GM10847 (cell line): ENCODE measurements around the gene TP53BP1.

Source experiments
- POLR2A ChIP-seq: IDR thresholded peaks from 2 replicates; pipeline ENCODE4 v1.6.1; 2011; ENCODE audit not compliant: insufficient read length; ENCODE audit errors: extremely low read depth

The TP53BP1 gene

GRCh38 chr15:43483297-43484128 lies 9.4 kb downstream of the TP53BP1 start:
- no peak for TF ChIP-seq POLR2A

DNA sequence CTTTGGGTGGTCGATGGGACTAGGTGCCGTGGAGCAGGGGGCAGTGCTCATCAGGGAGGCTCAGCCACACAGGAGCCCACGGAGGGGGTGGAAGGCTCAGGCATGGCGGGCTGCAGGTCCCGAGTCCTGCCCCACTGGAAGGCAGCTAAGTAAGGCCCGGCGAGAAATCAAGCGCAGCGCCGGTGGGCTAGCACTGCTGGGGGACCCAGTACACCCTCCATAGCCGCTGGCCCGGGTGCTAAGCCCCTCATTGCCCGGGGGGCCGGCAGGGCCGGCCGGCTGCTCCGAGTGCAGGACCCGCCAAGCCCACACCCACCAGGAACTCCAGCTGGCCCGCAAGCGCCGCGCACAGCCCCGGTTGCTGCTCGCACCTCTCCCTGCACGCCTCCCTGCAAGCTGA lies 19.1 kb downstream of the TP53BP1 start:
- TF ChIP-seq POLR2A = no peak

GRCh38 chr15:43471975-43472374 lies 21.0 kb downstream of the TP53BP1 start:
- no peak for TF ChIP-seq POLR2A

- no peak for TF ChIP-seq POLR2A
These were observed 23.1 kb downstream of the TP53BP1 start for GRCh38 chr15:43469867-43470266.

DNA sequence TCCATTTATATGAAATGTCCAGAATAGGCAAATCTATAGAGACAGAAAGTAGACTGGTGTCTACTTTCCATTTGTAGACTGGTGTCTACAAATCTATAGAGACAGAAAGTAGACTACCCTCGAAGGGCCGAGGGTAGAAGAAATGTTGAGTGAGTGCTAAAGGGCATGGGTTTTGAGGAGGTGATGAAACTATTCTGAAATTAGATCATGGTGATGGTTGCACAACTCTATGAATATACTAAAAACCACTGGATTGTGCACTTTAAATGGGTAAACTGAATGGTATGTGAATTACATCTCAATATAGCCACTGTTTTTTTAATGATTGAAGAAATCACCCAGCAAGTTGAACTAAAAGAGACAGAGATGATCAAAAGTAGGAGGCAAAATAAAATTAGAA lies 27.9 kb downstream of the TP53BP1 start:
- no peak for TF ChIP-seq POLR2A

GRCh38 chr15:43463998-43464397 lies 29.0 kb downstream of the TP53BP1 start:
- TF ChIP-seq POLR2A = no peak

GRCh38 chr15:43463507-43463906 lies 29.4 kb downstream of the TP53BP1 start:
- no peak for TF ChIP-seq POLR2A

DNA sequence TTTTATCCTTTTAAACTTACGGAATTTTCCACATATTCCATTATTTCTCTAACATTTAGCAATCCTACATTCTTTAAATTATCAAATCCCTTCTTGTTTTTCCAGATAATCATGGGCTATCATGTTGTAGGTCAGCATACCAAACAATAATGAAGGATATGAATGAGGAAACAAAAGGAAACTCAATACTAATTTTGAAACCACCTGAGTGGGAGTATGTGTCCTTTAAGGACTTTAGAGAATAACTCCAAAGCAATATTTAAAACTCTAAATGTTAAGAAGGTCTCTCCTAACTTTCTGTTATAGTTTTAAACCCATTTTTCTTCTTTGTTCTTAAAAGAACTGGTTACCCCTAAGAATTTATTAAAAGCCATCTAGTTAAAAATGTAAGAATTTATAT lies 43.0 kb downstream of the TP53BP1 start:
- TF ChIP-seq POLR2A = no peak

GRCh38 chr15:43446344-43446743 lies 46.6 kb downstream of the TP53BP1 start:
- no peak for TF ChIP-seq POLR2A

DNA sequence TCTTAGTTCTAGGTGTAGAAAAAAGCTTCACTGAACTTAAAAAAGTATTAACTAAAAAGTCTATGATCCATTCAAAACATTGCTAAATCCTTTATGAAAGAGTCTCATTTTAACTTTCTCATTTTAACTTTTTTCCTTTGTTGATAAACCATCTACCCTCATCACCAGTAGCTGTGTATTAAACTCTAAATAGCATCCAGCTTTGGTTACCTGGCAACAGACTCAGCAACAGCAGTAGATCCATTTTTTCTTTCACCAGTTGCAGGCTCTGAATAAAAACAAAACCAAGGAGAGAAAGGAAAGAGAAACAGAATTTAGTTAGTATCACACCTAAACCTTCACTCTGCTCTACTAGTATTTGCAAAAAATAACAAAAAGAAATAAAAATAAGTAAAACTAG lies 51.6 kb downstream of the TP53BP1 start:
- TF ChIP-seq POLR2A = no peak

GRCh38 chr15:43440721-43441281 lies 52.2 kb downstream of the TP53BP1 start:
- TF ChIP-seq POLR2A = no peak

- no peak for TF ChIP-seq POLR2A
These were observed 53.7 kb downstream of the TP53BP1 start for GRCh38 chr15:43439268-43439667.

GRCh38 chr15:43436395-43436794 lies 56.6 kb downstream of the TP53BP1 start:
- no peak for TF ChIP-seq POLR2A

DNA sequence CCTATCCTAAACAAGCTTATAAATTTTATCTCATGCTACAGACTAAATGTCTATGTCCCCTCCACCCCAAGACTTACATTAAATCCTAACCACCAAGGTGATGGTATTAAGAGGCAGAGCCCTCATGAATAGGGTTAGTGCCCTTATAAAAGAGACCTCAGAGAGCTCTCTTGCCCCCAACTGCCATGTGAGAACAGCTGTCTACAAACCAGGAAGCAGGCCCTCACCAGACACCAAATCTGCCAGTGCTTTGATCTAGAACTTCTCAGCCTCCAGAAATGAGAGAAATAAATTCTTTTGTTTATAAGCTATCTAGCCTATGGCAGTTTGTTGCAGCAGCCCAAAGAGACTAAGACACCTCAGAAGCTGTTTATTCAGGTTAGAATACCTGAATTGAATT lies 58.5 kb downstream of the TP53BP1 start:
- TF ChIP-seq POLR2A = no peak

GRCh38 chr15:43433661-43434303 lies 59.2 kb downstream of the TP53BP1 start:
- TF ChIP-seq POLR2A = no peak

GRCh38 chr15:43433165-43433564 lies 59.8 kb downstream of the TP53BP1 start:
- TF ChIP-seq POLR2A = no peak
